MM.1S (cell line): Measurements from ENCODE around the gene PLEKHA3.

Experiments
- EZH2 ChIP-seq: fragments of 300-600 bp; sonication (generic); optimal IDR thresholded peaks from 2 replicates; pipeline ENCODE3; 2017; ENCODE audit warnings: low read depth, mild to moderate bottlenecking, antibody characterized with exemption, low read length, mixed read lengths
- TF ChIP-seq, protein P1 (sequence below): fragments of 300-600 bp; sonication (generic); IDR thresholded peaks from 2 replicates; pipeline ENCODE4 v1.5.1; 2016; ENCODE audit warnings: antibody characterized with exemption, low read length, mixed read lengths

DNA sequence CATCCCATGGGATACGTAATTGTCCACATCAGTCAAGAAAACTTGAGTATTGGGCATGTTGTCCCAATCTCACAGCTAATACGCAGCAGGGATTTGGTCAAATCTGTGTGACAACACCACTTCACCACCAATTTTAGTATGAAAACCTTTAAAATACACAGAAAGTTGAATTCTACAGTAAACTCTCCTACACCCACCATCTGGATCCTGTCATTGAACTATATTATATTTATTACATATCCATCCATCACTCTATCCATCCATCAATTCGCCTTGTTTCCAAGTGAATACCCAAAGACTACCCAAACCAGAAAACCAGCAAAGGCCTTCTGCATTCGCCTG is 1.0 kb upstream of the PLEKHA3 start:
- no peak for TF ChIP-seq EZH2
- TF ChIP-seq, protein P1, sequence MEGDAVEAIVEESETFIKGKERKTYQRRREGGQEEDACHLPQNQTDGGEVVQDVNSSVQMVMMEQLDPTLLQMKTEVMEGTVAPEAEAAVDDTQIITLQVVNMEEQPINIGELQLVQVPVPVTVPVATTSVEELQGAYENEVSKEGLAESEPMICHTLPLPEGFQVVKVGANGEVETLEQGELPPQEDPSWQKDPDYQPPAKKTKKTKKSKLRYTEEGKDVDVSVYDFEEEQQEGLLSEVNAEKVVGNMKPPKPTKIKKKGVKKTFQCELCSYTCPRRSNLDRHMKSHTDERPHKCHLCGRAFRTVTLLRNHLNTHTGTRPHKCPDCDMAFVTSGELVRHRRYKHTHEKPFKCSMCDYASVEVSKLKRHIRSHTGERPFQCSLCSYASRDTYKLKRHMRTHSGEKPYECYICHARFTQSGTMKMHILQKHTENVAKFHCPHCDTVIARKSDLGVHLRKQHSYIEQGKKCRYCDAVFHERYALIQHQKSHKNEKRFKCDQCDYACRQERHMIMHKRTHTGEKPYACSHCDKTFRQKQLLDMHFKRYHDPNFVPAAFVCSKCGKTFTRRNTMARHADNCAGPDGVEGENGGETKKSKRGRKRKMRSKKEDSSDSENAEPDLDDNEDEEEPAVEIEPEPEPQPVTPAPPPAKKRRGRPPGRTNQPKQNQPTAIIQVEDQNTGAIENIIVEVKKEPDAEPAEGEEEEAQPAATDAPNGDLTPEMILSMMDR: no peak
